ENCODE data around the gene RAPGEFL1.
"Not testable (repeated sequence)": the region's sequence is repeated elsewhere in the genome, so short reads cannot be mapped to it uniquely, and the experiment has no call there.

The RAPGEFL1 gene

GRCh38 chr17:40209404-40210093 lies 32.3 kb downstream of the RAPGEFL1 start:
- DNase-seq (ENCODE audit: low read depth): no peak

- DNase-seq (ENCODE audit: low read depth): not testable (repeated sequence)
These were observed 36.6 kb downstream of the RAPGEFL1 start for GRCh38 chr17:40213914-40214313.

DNA sequence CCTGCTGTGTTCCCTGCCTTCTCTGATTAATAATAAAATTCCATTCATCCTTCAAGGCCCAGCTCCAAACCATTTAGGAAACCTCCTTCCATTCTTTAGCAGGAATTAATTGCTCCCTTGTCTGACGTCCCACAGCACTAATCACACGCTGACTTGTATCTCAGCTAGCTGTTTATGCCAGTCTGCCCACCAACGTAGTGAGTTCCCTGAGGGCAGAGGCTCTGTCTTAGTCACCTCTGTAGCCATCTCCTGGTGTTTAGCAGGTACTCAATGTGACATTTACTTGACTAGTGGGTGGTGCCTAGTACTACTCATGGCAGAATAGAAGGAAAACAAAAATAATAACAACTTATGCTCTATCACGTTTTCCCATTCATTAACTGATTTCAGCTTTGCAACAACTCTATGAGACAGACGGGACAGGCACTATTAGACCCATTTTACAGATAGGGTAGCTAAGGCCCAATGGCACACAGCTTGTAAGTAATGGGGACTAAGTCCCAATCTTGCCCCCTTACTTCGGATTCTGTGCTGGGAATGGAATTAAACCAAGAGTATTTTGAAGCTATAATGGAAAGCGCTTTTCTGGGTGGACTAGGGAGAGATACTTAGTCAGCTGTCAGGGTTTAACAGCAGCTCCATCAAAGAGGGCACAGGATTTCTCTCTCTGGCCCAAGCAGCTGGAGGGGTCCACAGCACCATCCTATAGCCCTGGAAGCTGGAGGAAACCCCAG lies 40.9 kb downstream of the RAPGEFL1 start:
- DNase-seq (ENCODE audit: low read depth): no peak

GRCh38 chr17:40218740-40219593 lies 41.7 kb downstream of the RAPGEFL1 start, which contains the start of gene WIPF2:
Gene WIPF2, plus strand, starts transcription at chr17:40219304. Its CDS starts 37,156 bp downstream, at chr17:40256460.
- DNase-seq (ENCODE audit: low read depth): peak; percentile 92

GRCh38 chr17:40219594-40220338 lies 42.5 kb downstream of the RAPGEFL1 start:
- DNase-seq (ENCODE audit: low read depth): no peak

GRCh38 chr17:40224718-40225550 lies 47.7 kb downstream of the RAPGEFL1 start:
- DNase-seq (ENCODE audit: low read depth): peak; percentile 61

DNA sequence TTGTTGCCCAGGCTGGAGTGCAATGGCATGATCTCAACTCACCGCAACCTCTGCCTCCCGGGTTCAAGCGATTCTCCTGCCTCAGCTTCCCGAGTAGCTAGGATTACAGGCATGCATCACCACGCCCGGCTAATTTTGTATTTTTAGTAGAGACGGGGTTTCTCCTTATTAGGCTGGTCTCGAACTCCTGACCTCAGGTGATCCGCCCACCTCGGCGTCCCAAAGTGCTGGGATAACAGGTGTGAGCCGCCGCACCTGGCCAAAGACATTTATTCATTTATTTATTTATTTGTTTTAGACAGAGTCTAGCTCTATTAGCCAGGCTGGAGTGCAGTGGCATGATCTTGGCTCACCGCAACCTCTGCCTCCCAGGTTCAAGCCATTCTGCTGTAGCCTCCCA lies 51.9 kb downstream of the RAPGEFL1 start:
- DNase-seq (ENCODE audit: low read depth): not testable (repeated sequence)

GRCh38 chr17:40230670-40231069 lies 53.4 kb downstream of the RAPGEFL1 start:
- no peak for DNase-seq (ENCODE audit: low read depth)

- not testable (repeated sequence) for DNase-seq (ENCODE audit: low read depth)
These were observed 54.7 kb downstream of the RAPGEFL1 start for GRCh38 chr17:40231928-40232327.

GRCh38 chr17:40241252-40241834 lies 64.1 kb downstream of the RAPGEFL1 start:
- no peak for DNase-seq (ENCODE audit: low read depth)

- no peak for DNase-seq (ENCODE audit: low read depth)
These were observed 65.5 kb downstream of the RAPGEFL1 start for GRCh38 chr17:40242774-40243173.

- DNase-seq (ENCODE audit: low read depth): no peak
These were observed 66.5 kb downstream of the RAPGEFL1 start for GRCh38 chr17:40243761-40244160.

DNA sequence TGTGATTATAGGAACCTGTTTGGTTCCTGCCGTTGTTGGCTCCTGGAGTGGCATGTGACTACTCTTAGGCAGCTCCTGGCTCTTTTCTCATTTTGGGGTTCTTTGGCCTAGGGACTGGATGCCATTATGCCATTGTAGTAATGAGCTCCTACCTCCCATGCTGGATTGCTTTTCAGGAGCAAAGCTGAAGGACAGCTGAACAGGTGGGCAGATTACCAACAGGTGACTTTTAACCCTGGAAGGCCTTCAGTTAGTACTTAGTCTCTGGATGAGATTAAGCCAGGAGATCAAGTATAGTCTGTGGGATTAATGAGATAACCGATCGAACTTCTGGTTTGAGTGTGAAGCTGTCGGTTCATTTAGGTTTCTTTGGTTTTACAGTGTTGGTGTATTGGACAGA lies 67.0 kb downstream of the RAPGEFL1 start:
- DNase-seq (ENCODE audit: low read depth): no peak

Measured in fibroblast of the conjunctiva (primary cell).